ENCODE data around the gene KDM2B. TPM values are rescaled to one million over a fixed set of nuclear protein-coding genes. Genes with fewer than 3 reads are reported as not detected.
A peak's percentile ranks its signal among the peaks of the same experiment; 100 is the strongest.

KDM2B gene
- total RNA-seq, 1 experiment from 2014 or later: 30.1 TPM

DNA sequence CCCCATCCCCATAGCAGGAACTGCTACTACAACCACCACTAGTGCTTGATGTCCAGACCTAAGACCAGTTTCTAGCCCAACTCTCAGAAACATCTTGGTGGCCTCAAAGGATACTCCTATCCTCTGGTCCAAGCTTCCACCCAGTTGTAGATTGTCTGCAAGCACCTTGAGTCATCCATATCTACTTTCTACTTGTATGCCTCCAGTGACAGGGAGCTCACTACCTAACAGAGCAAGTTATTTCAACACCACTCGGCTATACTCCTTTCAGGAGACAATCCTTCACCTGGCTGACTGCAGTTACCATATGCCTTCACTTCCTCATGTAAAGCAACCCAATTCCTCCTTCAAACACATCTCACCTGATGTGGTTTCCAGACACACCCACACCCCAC, 49.5 kb downstream of the KDM2B start:
- DNase-seq (ENCODE audit: low read depth): no peak

DNA sequence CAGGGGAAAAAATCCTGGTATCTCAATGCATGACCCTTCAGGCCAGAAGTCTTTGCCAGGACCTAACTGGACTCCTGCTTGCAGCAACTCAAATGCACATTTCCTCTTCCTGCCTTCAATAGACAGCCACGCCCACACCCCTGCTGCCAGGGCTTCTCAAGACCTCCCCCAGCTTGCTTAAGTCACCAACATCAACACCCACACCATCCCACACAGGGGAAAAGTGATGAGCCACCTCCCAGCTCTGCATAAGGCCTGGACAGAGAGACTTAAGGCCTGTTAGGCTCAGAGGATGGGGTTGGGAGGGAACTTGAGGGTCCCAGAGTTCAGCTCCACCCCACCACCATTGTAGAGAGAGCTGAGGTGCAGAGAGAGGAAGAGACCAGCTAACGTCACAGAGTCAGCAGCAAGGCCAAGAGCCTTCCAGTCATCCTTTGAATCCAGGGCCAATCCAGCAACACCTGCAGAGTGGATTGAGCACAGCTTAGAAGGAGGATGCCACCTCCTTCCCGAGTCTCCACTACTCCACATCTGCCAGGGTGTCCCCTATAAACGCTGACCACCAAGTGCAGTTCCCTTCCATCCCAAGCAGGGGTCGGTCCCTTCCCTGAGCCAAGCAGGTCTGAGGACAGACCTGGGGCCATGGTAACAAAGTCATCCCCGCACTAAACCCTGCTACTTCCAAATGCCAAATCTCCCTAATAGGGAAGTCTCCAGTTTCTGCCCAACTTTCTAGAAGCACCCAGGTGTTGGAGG, 50.0 kb downstream of the KDM2B start:
- DNase-seq (ENCODE audit: low read depth): peak; percentile 78

DNA sequence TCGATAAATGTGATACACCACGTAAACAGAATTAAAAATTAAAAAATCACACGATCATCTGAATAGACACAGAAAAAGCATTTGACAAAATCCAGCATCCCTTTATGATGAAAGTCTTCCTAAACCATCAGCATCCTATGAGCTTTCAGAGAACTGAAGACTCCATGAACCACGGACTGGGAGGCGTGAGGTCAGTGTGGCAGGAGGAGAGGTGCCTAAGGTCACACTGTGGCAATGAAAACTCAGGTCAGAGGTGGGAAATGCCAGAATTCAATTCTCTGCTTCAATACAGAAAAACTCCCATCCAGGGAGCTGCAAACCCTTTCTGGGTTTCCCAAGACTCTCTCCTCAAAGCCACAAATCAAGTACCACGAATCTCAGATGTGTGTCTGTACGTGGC, 51.6 kb downstream of the KDM2B start:
- DNase-seq (ENCODE audit: low read depth): no peak

DNA sequence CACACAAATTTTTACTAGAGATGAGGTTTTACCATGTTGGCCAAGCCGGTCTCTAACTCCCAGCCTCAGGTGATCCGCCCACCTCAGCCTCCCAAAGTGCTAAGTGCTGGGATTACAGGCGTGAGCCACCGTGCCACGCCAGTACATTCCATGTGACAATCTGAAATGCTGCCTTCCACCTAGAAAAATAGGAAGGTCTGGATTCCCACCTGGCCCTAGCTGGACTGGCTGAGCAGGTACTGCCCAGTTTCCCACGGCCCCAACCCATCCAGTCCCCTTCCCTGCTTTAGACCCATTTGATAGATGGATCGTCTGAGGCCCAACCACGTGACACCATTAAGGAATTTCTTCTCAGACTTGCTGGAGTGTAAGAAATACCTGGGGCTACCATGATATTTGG, 55.4 kb downstream of the KDM2B start:
- no peak for DNase-seq (ENCODE audit: low read depth)

DNA sequence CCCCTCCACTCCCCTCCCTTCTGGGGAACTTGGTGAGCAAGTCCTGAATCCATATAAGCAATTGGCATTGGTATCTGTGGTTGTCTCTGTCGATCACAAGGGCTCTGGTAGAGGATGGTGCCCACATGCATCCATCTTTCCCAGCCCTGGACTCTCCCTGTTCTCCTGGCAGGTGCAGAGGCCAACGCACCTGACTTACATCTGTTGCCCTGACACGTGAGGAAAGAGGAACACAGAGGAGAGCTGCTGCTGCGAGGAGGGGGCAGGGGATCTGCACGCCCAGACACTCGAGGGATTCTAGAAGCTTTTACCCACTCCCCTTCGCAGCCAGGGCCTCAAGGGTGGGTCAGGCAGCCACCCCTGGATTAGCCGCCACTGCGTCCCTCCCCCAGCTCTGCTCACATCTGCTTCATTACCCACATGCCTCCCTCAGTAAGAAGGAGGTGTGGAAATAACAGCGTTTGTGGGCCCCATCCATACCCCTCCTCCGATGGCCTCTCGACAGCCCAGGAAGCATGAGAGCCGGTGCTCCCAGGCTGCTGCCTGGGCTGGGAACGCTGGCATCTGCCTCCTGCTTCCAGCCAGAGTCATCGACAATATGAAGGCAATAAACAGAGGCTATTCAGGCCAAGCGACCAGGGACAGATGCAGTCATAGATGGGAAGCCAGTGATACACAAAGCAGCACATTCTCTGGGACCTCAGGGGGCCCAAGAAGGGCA, 56.5 kb downstream of the KDM2B start:
- no peak for DNase-seq (ENCODE audit: low read depth)

DNA sequence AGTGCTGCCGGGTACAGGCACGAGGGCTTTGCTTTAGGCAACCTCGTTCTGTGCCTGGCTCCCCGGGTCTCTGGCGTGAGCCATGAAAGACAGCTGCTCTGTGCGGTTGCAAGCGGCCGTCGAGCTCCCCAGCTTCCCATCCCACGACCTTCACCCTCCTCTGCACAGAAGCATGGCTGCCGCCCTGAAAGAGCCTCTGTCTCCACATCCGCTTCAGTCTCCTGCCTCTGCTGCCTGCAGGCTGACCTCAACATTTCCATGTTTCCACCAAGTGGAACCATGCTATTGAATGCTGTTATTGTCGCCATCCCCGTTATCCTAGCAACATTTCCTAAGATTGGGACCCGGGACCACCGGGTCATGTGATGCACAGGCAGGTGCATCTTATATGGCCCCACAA, 57.1 kb downstream of the KDM2B start:
- DNase-seq (ENCODE audit: low read depth): no peak

DNA sequence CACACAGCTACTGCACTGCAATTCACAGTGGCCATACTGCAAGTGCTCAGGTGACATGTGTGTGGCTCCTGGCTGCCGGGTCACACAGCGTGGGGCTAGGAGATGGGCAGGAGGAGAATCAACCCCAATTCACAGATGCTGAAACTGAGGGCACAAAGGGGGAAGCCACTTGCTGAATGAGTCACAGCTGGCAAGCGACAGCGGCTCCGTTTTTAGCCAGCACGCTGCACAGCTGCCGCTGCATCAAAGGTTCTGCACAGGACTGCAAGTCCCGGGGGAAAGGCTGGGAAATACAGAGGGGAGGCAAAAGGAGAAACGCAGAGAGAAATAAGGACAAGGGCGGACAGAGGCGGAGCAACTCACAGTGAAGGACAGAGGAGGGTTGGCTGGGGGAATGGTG, 57.9 kb downstream of the KDM2B start:
- DNase-seq (ENCODE audit: low read depth): no peak

DNA sequence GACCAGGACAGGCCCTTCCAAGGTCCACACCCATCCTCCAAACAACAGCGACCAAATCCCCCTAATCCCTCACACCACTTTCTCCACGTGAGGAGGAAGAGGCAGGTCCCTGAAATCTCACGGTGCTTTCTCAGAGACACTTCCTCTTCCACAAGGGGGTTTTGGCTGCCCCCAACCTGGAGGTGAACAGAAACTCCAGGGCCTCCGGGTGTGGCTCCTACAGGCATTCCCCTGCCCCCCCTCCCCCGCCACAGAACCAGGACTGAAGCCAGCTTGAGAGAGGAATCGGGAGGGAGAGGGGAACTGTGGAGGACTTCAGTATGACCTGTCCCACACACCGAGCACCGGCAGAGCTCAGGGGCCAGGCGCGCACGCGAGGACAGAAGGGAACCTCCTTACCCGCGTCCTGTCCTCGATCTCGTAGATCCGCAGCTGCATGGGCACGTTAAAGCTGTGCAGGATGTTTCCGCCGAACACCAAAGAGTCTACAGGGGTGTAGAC, 60.2 kb downstream of the KDM2B start:
- no peak for DNase-seq (ENCODE audit: low read depth)

DNA sequence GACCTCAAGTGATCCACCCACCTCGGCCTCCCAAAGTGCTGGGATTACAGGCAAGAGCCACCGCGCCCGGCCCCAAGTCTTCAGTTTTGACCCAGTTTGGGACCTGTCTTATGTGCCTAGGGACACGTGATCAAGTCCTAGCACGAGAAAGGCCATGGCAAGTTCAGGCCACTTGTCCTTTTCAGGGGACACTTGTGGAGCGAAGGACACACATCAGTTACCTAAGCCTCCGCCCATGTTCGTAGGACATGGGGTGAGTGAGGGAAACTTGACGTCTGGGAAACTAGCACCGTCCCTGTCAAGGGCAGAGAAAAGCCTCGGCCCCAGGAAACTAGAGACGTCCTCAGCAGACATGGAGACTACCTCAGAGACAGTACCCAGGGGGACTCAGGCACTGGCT, 60.7 kb downstream of the KDM2B start:
- no peak for DNase-seq (ENCODE audit: low read depth)

DNA sequence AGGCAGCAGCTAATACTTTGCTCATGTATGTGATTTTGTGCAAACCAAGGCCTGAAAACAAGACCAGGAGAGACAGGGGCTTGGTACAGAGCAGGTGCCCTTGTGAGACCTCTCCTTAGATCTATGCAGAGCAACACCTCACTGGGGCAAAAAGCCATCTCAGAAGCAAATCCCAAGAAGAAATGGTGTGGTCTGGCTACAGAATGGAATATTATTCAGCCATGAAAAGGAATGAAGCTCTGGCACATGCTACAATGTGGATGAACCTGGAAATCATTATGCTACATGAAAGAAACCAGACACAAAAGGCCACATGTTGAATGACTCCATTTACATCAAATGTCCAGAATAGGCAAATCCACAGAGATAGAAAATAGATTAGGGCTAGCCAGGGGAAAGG, 61.6 kb downstream of the KDM2B start:
- no peak for DNase-seq (ENCODE audit: low read depth)

DNA sequence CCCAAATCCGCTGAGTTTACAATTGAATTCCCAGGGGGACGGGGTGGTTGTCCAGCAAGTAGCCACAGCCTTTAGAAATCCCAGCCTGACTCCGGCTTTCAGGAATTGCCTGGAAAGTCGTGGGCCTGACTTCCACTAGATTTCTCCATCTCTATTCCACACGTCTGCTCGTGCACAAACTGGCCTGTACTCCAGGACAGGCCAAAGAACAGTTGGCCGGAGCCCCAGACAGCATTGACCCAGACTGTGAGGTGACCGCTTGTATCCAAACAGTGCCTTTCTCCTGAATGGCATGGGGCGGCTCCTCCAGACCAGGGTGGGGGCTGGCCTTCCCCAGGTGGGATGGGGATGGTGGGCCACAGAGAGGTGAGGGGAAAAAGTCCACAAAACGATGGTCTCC, 62.2 kb downstream of the KDM2B start:
- no peak for DNase-seq (ENCODE audit: low read depth)

DNA sequence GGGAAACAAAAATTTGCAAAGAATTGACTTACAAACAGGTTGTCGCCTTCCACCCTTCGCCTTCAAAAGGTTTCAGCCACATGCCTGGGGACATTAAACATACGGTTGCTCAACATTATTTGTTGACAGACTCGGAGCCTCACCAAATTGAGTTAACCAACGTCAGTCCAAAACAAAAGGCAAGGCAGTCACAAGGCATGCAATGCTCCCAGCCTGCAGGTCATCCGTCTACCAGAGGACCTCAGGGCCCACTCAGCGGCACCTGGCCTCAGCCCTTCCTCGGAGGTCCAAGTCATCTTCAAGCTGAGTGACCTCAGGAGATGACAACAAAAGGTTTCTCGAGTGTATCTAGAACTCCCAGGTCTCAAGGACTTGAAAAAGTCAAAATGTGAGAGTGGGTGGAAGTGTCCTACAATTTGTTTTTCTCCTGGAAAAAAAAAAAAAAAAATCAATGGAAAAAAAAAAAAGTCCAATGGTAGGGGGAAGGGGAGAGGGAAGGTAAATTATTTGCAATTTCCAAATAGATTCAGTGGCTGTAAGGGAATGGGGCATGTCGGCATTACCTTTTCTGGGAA, 64.3 kb downstream of the KDM2B start:
- DNase-seq (ENCODE audit: low read depth): no peak

DNA sequence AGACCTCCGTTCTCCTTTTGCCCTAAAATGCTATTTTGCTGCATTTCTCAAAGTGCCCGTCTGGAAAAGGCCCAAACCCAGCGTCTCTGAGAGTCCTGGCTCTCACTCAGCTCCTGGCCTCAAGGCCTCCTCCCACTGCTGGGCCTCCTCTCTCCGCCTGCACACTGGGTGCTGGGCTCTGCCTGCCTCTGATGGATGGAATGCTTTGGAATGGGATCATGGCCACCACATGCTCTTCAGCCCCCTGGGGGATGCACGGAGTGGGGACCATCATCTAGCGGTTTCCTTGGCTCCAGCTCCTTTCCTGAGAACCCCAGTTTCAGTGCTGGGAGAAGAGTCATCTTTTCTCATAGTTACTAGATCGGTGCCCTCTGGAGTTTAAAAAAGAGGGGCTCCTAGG, 65.2 kb downstream of the KDM2B start:
- no peak for DNase-seq (ENCODE audit: low read depth)

DNA sequence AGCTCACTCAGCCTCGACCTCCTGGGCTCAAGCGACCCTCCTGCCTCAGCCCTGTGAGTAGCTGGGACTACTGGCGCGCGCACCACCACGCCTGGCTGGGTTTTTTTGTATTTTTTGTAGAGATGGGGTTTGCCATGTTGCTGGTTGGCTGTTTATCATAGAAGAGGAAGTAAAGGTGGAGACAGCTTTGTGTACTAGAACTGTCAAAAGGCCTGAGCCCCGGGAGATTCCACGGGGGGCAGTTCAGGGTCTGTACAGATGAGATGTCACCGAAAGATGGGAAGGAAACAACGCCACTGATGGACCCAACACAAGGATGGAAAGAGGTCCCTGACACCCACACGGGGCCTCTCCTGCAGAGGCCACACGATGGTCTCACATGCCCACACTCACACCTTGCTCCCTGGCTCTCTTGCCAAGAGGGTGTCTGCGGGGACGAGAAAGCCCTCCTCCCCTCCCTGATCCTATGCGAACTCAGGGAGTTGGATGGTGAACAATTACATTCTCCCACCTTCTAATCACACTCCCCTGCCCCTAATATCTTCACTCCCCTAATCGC, 66.6 kb downstream of the KDM2B start:
- DNase-seq (ENCODE audit: low read depth): no peak

DNA sequence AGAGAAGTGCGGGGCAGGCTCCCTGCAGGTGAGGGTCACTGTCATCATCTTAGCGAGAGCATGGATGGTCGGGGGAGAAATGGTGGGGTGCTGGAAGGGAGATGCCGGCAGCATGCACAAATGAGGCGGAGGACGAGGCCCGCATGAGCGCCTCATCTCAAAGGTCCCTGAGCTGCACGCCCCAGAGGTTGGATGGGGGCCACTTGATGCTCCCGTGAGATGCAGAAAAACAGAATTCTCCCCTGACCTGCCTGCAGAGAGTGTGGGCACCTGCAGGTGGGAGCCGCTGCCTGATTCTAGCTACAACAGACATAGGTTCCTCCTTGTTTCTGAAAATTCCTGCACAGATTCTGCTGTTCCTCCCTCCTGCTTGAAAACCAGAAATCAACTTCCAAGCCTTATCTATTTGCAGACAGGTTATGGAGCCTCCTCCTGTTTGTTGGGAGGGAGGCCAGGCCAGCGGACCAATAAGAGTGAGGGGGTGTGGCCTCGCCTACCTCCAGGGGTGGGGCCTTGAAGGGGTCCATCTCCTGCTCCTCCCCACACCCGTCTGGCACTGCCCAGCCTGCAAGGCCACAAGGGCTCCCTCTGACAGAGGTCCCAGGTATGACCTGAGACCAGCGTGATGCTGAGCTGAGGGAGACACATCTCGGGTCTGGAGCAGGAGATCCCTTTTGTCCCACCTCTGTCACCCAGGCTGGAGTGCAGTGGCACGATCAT, 67.2 kb downstream of the KDM2B start:
- peak; percentile 31 for DNase-seq (ENCODE audit: low read depth)

DNA sequence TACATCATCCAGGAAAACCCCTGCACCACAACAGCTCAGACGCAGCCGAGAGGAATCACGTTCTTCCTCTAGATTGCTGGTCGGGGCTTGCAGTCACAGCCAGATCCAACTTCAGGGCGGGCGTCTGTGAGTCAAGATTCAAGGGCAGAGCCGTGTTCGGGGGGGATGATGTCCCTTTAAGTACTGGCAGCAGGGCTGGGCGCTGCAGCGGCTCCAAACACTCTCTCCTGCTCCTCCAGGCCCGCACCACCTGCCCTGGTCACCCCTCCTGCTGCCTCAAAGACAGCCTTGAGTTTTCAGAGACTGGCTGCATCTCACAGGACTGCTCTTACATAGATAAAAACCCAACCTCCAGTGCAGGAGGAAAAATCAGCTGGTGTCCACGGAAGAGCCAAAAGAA, 68.3 kb downstream of the KDM2B start:
- DNase-seq (ENCODE audit: low read depth): no peak

DNA sequence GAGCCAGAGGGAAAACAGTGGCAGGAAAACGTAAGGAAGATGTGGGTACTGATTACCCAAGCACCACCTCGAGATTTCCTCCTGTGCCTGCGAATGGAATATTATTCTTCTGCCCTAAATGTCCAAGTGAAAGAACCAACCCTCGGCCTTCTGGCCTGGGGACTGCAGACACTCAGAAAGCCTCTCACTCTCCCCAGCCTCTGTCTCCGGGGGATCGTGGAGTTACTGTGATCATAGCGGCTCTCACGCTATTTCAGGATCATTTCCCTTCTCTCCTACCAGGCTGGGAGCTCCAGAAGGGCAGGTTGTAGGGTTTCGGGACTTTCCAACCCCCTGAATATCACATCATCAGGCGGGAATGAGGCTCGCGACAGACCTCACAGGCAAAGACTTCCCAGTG, 68.9 kb downstream of the KDM2B start:
- DNase-seq (ENCODE audit: low read depth): no peak

DNA sequence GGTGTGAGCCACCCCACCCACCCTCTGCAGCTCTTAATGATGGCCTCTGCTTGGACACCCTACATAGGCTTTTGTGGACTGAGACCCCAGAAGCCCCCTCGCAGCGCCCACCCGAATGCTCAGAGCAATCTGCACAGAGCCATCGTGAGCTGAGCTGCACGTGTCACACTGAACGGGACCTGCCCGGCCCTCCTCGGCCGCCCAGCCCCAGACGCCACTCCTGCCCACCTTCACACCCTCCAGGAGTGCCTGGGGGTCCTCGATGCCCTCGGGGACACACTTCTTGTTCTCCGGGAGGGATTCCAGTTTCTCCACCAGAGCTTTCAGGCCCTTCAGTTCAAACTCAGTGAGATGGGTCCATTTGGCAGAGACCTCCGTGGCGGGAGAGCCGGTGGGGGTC, 71.5 kb downstream of the KDM2B start:
- DNase-seq (ENCODE audit: low read depth): no peak

DNA sequence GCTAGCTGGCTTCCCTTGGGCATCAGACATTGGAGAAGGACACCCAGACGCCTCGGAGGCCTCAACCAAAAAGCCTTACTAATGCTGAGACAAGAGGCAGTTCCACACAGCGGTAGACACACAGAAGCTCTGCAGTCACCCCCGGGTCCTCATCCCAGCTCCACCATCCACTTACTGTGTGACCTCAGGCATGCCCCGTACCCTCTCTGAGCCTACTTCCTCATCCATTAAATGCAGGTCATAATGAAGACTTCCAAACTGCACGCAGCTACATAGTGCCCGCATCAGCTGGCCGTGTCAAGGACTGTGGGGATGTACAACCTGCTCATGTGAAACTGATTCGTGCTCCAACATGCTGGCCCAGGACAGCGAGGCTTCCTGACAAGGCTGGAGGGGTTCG, 72.3 kb downstream of the KDM2B start:
- no peak for DNase-seq (ENCODE audit: low read depth)

DNA sequence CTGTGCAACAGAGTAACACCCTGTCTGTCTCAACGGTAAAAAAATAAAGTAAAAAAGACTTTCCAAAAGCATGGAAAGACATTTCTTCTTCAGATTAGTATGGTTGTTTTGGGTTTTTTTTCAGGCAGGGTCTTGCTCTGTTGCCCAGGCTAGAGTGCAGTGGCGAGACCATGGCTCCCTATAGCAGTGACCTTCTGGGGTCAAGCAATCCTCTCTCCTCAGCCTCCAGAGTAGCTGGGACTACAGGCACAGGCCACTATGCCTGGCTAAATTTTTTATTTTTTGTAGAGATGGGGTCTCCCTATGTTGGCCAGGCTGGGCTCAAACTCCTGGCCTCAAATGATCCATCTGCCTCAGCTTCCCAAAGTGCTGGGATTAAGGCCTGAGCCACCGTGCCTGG, 72.8 kb downstream of the KDM2B start:
- no peak for DNase-seq (ENCODE audit: low read depth)

DNA sequence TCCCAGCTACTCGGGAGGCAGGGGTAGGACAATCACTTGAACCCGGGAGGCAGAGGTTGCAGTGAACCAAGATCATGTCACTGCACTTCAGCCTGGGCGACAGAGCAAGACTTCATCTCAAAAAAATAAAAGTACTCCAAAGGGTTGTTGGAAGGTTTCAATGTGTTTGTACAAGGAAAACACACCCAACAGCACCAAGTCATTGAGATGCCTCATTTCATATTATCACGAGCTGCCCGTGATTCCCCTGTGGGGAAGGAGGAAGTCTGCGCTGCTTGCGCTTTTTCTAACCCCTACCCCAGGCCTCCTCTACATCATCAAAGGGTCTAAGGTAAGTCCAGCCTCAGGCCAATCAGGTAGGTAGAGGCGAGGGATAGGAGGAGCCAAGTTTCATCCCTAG, 73.6 kb downstream of the KDM2B start:
- no peak for DNase-seq (ENCODE audit: low read depth)

DNA sequence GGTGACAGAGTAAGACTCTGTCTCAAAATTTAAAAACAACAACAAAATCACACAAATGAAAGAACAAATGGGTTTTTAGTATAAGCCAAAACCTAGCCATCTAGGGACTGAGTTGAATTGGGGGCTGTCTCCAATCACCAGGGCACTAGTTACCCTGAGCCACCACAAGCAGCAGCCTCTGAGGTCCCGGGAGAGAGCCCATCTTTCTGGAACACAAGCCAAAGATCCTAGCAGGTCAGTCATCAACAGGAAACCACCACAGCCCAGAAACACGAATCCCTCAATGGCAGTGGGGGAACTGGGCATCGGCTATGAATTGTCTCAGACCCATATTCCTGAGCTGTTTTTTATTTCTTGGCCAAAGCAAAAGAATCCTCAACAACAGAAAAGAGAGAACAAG, 75.3 kb downstream of the KDM2B start:
- peak; percentile 36 for DNase-seq (ENCODE audit: low read depth)
